AG08396 (cell line): Measurements from ENCODE around the gene PCDHGB4.
"Not testable (repeated sequence)": the region's sequence is repeated elsewhere in the genome, so short reads cannot be mapped to it uniquely, and the experiment has no call there.

Source experiments
- DNase-seq: peaks from one replicate; pipeline ENCODE4 v3.0.0; 2012; ENCODE audit warnings: low spot score, mixed read lengths

Gene PCDHGB4

GRCh38 chr5:141398608-141399007 lies 11.1 kb downstream of the PCDHGB4 start:
- no peak for DNase-seq

- no peak for DNase-seq
These were observed 12.2 kb downstream of the PCDHGB4 start for GRCh38 chr5:141399555-141400258.

GRCh38 chr5:141402553-141403243 lies 15.2 kb downstream of the PCDHGB4 start, which contains the start of gene PCDHGA9:
TSS of gene PCDHGA9 (plus strand) at chr5:141402778. CDS start at chr5:141402953, 175 bp downstream.
- DNase-seq: peak; percentile 70

GRCh38 chr5:141403387-141403786 lies 15.9 kb downstream of the PCDHGB4 start:
- no peak for DNase-seq

GRCh38 chr5:141407790-141408505 lies 20.4 kb downstream of the PCDHGB4 start, which contains the start of gene PCDHGB6:
TSS of gene PCDHGB6 (plus strand) at chr5:141408021. CDS start at chr5:141408203, 182 bp downstream.
- not testable (repeated sequence) for DNase-seq

GRCh38 chr5:141409598-141410306 lies 22.3 kb downstream of the PCDHGB4 start:
- no peak for DNase-seq

- no peak for DNase-seq
These were observed 24.1 kb downstream of the PCDHGB4 start for GRCh38 chr5:141411575-141411974.

- peak; percentile 81 for DNase-seq
These were observed 25.5 kb downstream of the PCDHGB4 start, which contains the start of gene PCDHGA10 for GRCh38 chr5:141412854-141413539. TSS of gene PCDHGA10 (plus strand) at chr5:141412987. CDS start at chr5:141413176, 189 bp downstream.

GRCh38 chr5:141413540-141414069 lies 26.1 kb downstream of the PCDHGB4 start:
- DNase-seq: no peak

- not testable (repeated sequence) for DNase-seq
These were observed 27.2 kb downstream of the PCDHGB4 start for GRCh38 chr5:141414548-141415274.

- not testable (repeated sequence) for DNase-seq
These were observed 27.7 kb downstream of the PCDHGB4 start for GRCh38 chr5:141415275-141415618.

GRCh38 chr5:141417494-141418172 lies 30.1 kb downstream of the PCDHGB4 start, which contains the start of gene PCDHGB7:
TSS of gene PCDHGB7 (plus strand) at chr5:141417677. CDS start at chr5:141417860, 183 bp downstream.
- peak; percentile 78 for DNase-seq

- no peak for DNase-seq
These were observed 31.8 kb downstream of the PCDHGB4 start for GRCh38 chr5:141419074-141419880.

- DNase-seq: peak; percentile 67
These were observed 33.5 kb downstream of the PCDHGB4 start, which contains the start of gene PCDHGA11 for GRCh38 chr5:141420855-141421488. TSS of gene PCDHGA11 (plus strand) at chr5:141421051. CDS start at chr5:141421228, 177 bp downstream.

- DNase-seq: no peak
These were observed 34.0 kb downstream of the PCDHGB4 start for GRCh38 chr5:141421489-141421855.

GRCh38 chr5:141422742-141423291 lies 35.3 kb downstream of the PCDHGB4 start:
- DNase-seq: no peak

- DNase-seq: no peak
These were observed 40.4 kb downstream of the PCDHGB4 start for GRCh38 chr5:141427783-141428426.
